Tibial artery (tissue), 4 donors: Measurements from ENCODE around the gene DARS1.

Experiments used
- DNase-seq, 2 donors: peaks; one replicate each; pipeline ENCODE4 v3.0.0-alpha.2; 2019
- H3K27ac ChIP-seq, 2 donors: fragments of 200-600 bp; sonication (generic) in 1 of 2; 1 replicate in 1 of 2; 2 replicates in 1 of 2; pipeline ENCODE4 v1.5.1; 2018 to 2019; ENCODE audit warnings: mild to moderate bottlenecking in 1 of 2
- H3K27me3 ChIP-seq, 2 donors: fragments of 200-600 bp; sonication (generic) in 1 of 2; one replicate each; pipeline versions ENCODE4 v1.5.1 to v1.6.0; 2016 to 2019
- H3K36me3 ChIP-seq, 3 donors: fragments of 200-600 bp; sonication (generic) in 2 of 3; one replicate each; pipeline ENCODE4 v1.5.1; 2016 to 2019; ENCODE audit warnings: mild to moderate bottlenecking in 2 of 3
- H3K4me1 ChIP-seq, 4 donors: fragments of 200-600 bp; sonication (generic) in 2 of 4; 1 replicate in 3 of 4; 2 replicates in 1 of 4; pipeline ENCODE4 v1.5.1; 2016 to 2019
- H3K4me3 ChIP-seq, 2 donors: fragments of 200-600 bp; sonication (generic) in 1 of 2; 1 replicate in 1 of 2; 2 replicates in 1 of 2; pipeline ENCODE4 v1.5.1; 2018 to 2019; ENCODE audit warnings: mild to moderate bottlenecking in 2 of 2
- H3K9me3 ChIP-seq, 3 donors: fragments of 200-600 bp; sonication (generic) in 1 of 3; one replicate each; pipeline ENCODE4 v1.5.1; 2016 to 2019
- CTCF ChIP-seq, 2 experiments: fragments of 200-600 bp in 1 of 2; fragments of 450-650 bp in 1 of 2; IDR thresholded peaks; one replicate each; pipeline ENCODE4 v1.5.1; 2017 to 2019; ENCODE audit warnings: antibody characterized with exemption in 2 of 2, mild to moderate bottlenecking in 1 of 2, moderate library complexity in 1 of 2
- intact Hi-C: fragments of 100-400 bp; cut with DNase I; formaldehyde crosslinking; loops from one replicate; pipeline ENCODE4 v1.15.0; 2023; ENCODE audit warnings: low total_unique reads

DARS1 gene

GRCh38 chr2:136001131-136001530 lies 15.7 kb upstream of the DARS1 start:
- Histone ChIP-seq H3K4me1 (peaks cover 0 to 14% (median 0%) of the 10 kb centered on the region in 4 donors), H3K27me3 (no peaks in the 10 kb centered on the region), H3K9me3 (no peaks in the 10 kb centered on the region), H3K27ac (peak overlapping the region; percentile 39 to 59), H3K4me3 (no peak overlapping the region), H3K36me3 (no peaks in the 10 kb centered on the region)
- no peak for DNase-seq
- intact Hi-C loops: no loop called here
- no peak for TF ChIP-seq CTCF (IDR thresholded peaks at IDR 0.05)

GRCh38 chr2:136000502-136000901 lies 15.1 kb upstream of the DARS1 start:
- no peak for TF ChIP-seq CTCF (IDR thresholded peaks at IDR 0.05)
- DNase-seq: peak in 1 of 2 donors; percentile 67
- H3K9me3 ChIP-seq: no peaks in the 10 kb centered on the region
- no peaks in the 10 kb centered on the region for H3K36me3 ChIP-seq
- intact Hi-C loops: no loop called here
- peaks cover 0 to 14% (median 0%) of the 10 kb centered on the region in 4 donors for H3K4me1 ChIP-seq
- H3K4me3 ChIP-seq: no peak overlapping the region
- peak overlapping the region; percentile 39 to 59 for H3K27ac ChIP-seq
- no peaks in the 10 kb centered on the region for H3K27me3 ChIP-seq

GRCh38 chr2:135999899-136000298 lies 14.5 kb upstream of the DARS1 start:
- no peaks in the 10 kb centered on the region for H3K36me3 ChIP-seq
- no peak for TF ChIP-seq CTCF (IDR thresholded peaks at IDR 0.05)

GRCh38 chr2:135998879-135999278 lies 13.5 kb upstream of the DARS1 start:
- H3K4me3 ChIP-seq: no peak overlapping the region
- intact Hi-C loops: no loop called here
- H3K9me3 ChIP-seq: no peaks in the 10 kb centered on the region
- DNase-seq: no peak
- no peaks in the 10 kb centered on the region for H3K27me3 ChIP-seq
- H3K4me1 ChIP-seq: peaks cover 0 to 14% (median 0%) of the 10 kb centered on the region in 4 donors
- TF ChIP-seq CTCF (IDR thresholded peaks at IDR 0.05): no peak
- H3K36me3 ChIP-seq: no peaks in the 10 kb centered on the region
- H3K27ac ChIP-seq: no peak overlapping the region

More at GRCh38 chr2:135999899-136000298, 14.5 kb upstream of the DARS1 start:
- no peak overlapping the region for H3K4me3 ChIP-seq
- H3K27ac ChIP-seq: peak overlapping the region; percentile 39 to 59
- H3K4me1 ChIP-seq: peaks cover 0 to 14% (median 0%) of the 10 kb centered on the region in 4 donors
- intact Hi-C loops: no loop called here
- no peaks in the 10 kb centered on the region for H3K27me3 ChIP-seq
- no peaks in the 10 kb centered on the region for H3K9me3 ChIP-seq
- DNase-seq: no peak

GRCh38 chr2:135997380-135997779 lies 12.0 kb upstream of the DARS1 start:
- Histone ChIP-seq H3K27ac (no peak overlapping the region), H3K27me3 (no peaks in the 10 kb centered on the region), H3K4me3 (no peak overlapping the region), H3K9me3 (no peaks in the 10 kb centered on the region), H3K4me1 (peaks cover 0 to 14% (median 0%) of the 10 kb centered on the region in 4 donors), H3K36me3 (no peaks in the 10 kb centered on the region)
- TF ChIP-seq CTCF (IDR thresholded peaks at IDR 0.05): no peak
- intact Hi-C loops: no loop called here
- peak in 1 of 2 donors; percentile 23 for DNase-seq

- no peak for DNase-seq
- H3K27ac ChIP-seq: no peak overlapping the region
- H3K4me3 ChIP-seq: no peak overlapping the region
- peaks cover 0 to 14% (median 0%) of the 10 kb centered on the region in 4 donors for H3K4me1 ChIP-seq
- intact Hi-C loops: no loop called here
- no peaks in the 10 kb centered on the region for H3K36me3 ChIP-seq
- H3K27me3 ChIP-seq: no peaks in the 10 kb centered on the region
- no peak for TF ChIP-seq CTCF (IDR thresholded peaks at IDR 0.05)
- H3K9me3 ChIP-seq: no peaks in the 10 kb centered on the region
Observed at GRCh38 chr2:135996304-135996703, 10.9 kb upstream of the DARS1 start.
